HCT116 (cell line): ENCODE results near the gene HOXB2. TPM values are rescaled to one million over a fixed set of nuclear protein-coding genes. Genes with fewer than 3 reads are reported as not detected.

ENCODE experiments used
- ATAC-seq: fragments of 200-7000 bp; cut with Tn5 transposase; 2 replicates; pipeline ENCODE4 v1.9.1; 2020; ENCODE audit warnings: mild to moderate bottlenecking, moderate library complexity
- BruUV-seq: library from RNA; stranded (reverse); fragments of 400-500 nt; replicated peaks from 2 replicates; lab custom pipeline; 2021; lab: Mats Ljungman, UMichigan
- CTCF ChIA-PET: fragments of 300-600 bp; sonication (Branson Sonifier 250); formaldehyde crosslinking; loops from one replicate; lab custom pipeline; 2021; ENCODE audit warnings: antibody characterized with exemption; lab: Charles Lee
- POLR2A ChIA-PET: fragments of 300-600, 350-600 bp; sonication (Branson Sonifier 250); formaldehyde crosslinking; loops from one replicate; lab custom pipeline; 2021; ENCODE audit warnings: antibody characterized with exemption; lab: Charles Lee
- RAD21 ChIA-PET, 2 experiments: fragments of 300-600 bp; sonication (Branson Sonifier 250); formaldehyde crosslinking; loops; one replicate each; lab custom pipeline; 2023; ENCODE audit warnings: low total read pairs in 2 of 2; ENCODE audit not compliant: uncharacterized antibody in 2 of 2, unreplicated experiment in 2 of 2, low non-redundant PET in 1 of 2; lab: Charles Lee
- DNase-seq: peaks from one replicate; pipeline ENCODE4 v3.0.0-alpha.2; 2010; ENCODE audit warnings: low read depth, low spot score
- H2AFZ ChIP-seq: fragments of 200-600 bp; shearing (Covaris generic), sonication (generic); 2 replicates; pipeline ENCODE4 v1.6.1; 2017; ENCODE audit warnings: low read depth, mixed run types, mixed read lengths, antibody characterized with exemption, low read length; ENCODE audit not compliant: poor library complexity, severe bottlenecking
- H3K27ac ChIP-seq: 2 replicates; pipeline ENCODE4 v1.5.1; 2012; ENCODE audit warnings: low read depth, low read length
- H3K27me3 ChIP-seq: fragments of 200-600 bp; sonication (generic); 2 replicates; pipeline ENCODE4 v1.6.1; 2016; ENCODE audit warnings: mixed run types, low read length, mixed read lengths; ENCODE audit not compliant: insufficient read depth
- H3K36me3 ChIP-seq, 2 experiments: fragments of 200-500 bp in 1 of 2; fragments of 200-600 bp in 1 of 2; sonication (Bioruptor generic) in 1 of 2; sonication (generic) in 1 of 2; 2 replicates each; pipeline versions ENCODE4 v1.5.1 to v1.6.1; 2014 to 2016; ENCODE audit warnings: low read length in 2 of 2, inconsistent platforms in 1 of 2, mixed read lengths in 1 of 2, mixed run types in 1 of 2; ENCODE audit not compliant: insufficient read depth in 2 of 2, control insufficient read depth in 1 of 2
- H3K4me1 ChIP-seq, 2 experiments: fragments of 200-600 bp in 1 of 2; sonication (generic) in 1 of 2; 2 replicates each; pipeline versions ENCODE4 v1.5.1 to v1.6.1; 2012 to 2017; ENCODE audit warnings: low read length in 2 of 2, inconsistent platforms in 1 of 2, mild to moderate bottlenecking in 1 of 2, mixed read lengths in 1 of 2, mixed run types in 1 of 2, moderate library complexity in 1 of 2; ENCODE audit not compliant: insufficient read depth in 2 of 2, control insufficient read depth in 1 of 2
- H3K4me2 ChIP-seq: fragments of 200-600 bp; sonication (generic); 2 replicates; pipeline ENCODE4 v1.6.1; 2017; ENCODE audit warnings: mixed run types, low read length, mixed read lengths
- H3K4me3 ChIP-seq, 2 experiments: fragments of 200-600 bp in 1 of 2; sonication (generic) in 1 of 2; replicated peaks in 1 of 2; 2 replicates each; pipeline ENCODE4 v1.5.1; 2011 to 2016; ENCODE audit warnings: low read length in 2 of 2, control low read depth in 1 of 2, low read depth in 1 of 2, mild to moderate bottlenecking in 1 of 2, mixed read lengths in 1 of 2, mixed run types in 1 of 2
- H3K79me2 ChIP-seq: fragments of 200-600 bp; sonication (generic); 2 replicates; pipeline ENCODE4 v1.6.1; 2017; ENCODE audit warnings: mild to moderate bottlenecking, mixed run types, low read length, moderate library complexity, mixed read lengths; ENCODE audit not compliant: insufficient read depth
- H3K9ac ChIP-seq: fragments of 200-600 bp; sonication (generic); 2 replicates; pipeline ENCODE4 v1.6.1; 2016; ENCODE audit warnings: low read length, mixed read lengths
- H3K9me2 ChIP-seq: fragments of 200-600 bp; sonication (generic), shearing (Covaris generic); 2 replicates; pipeline ENCODE4 v1.6.1; 2017; ENCODE audit warnings: mixed run types, mild to moderate bottlenecking, moderate library complexity; ENCODE audit not compliant: insufficient read depth
- H3K9me3 ChIP-seq, 2 experiments: fragments of 200-500 bp in 1 of 2; fragments of 200-600 bp in 1 of 2; sonication (Bioruptor generic) in 1 of 2; sonication (generic) in 1 of 2; 2 replicates each; pipeline ENCODE4 v1.6.1; 2014 to 2017; ENCODE audit warnings: low read length in 2 of 2, mixed read lengths in 2 of 2, inconsistent platforms in 1 of 2, low read depth in 1 of 2, mild to moderate bottlenecking in 1 of 2, mixed run types in 1 of 2, moderate library complexity in 1 of 2; ENCODE audit not compliant: control insufficient read depth in 1 of 2, insufficient read depth in 1 of 2
- H4K20me1 ChIP-seq: fragments of 200-600 bp; sonication (generic), shearing (Covaris generic); 2 replicates; pipeline ENCODE4 v1.6.1; 2017; ENCODE audit warnings: mixed run types, mild to moderate bottlenecking, moderate library complexity; ENCODE audit not compliant: insufficient read depth
- CEBPB ChIP-seq: IDR thresholded peaks from 2 replicates; pipeline ENCODE4 v1.6.1; 2012; ENCODE audit warnings: low read depth
- CTCF ChIP-seq, 3 experiments: fragments of 200-600 bp in 1 of 3; sonication (generic) in 1 of 3; IDR thresholded peaks in 2 of 3; conservative IDR thresholded peaks in 1 of 3; 2 replicates each; pipeline ENCODE4 v1.5.1; 2012 to 2017; ENCODE audit warnings: low read depth in 2 of 3, low read length in 2 of 3, antibody characterized with exemption in 1 of 3, borderline replicate concordance in 1 of 3, control low read depth in 1 of 3, mild to moderate bottlenecking in 1 of 3, mixed read lengths in 1 of 3, mixed run types in 1 of 3, moderate library complexity in 1 of 3; ENCODE audit not compliant: insufficient read depth in 1 of 3
- EGR1 ChIP-seq: IDR thresholded peaks from 2 replicates; pipeline ENCODE4 v1.6.1; 2012; ENCODE audit warnings: low read depth
- ELF1 ChIP-seq: IDR thresholded peaks from 2 replicates; pipeline ENCODE4 v1.6.1; 2012; ENCODE audit warnings: low read depth, borderline replicate concordance
- EZH2 ChIP-seq: fragments of 200-600 bp; sonication (generic); IDR thresholded peaks from 2 replicates; pipeline ENCODE4 v1.6.1; 2017; ENCODE audit warnings: antibody characterized with exemption, mixed run types
- JUND ChIP-seq: IDR thresholded peaks from 2 replicates; pipeline ENCODE4 v1.6.1; 2012
- MAX ChIP-seq: IDR thresholded peaks from 2 replicates; pipeline ENCODE4 v1.6.1; 2012
- POLR2A ChIP-seq: IDR thresholded peaks from 2 replicates; pipeline ENCODE4 v1.7.0; 2011; ENCODE audit warnings: borderline replicate concordance; ENCODE audit not compliant: insufficient read depth, insufficient read length; ENCODE audit errors: extremely low read depth
- POLR2AphosphoS5 ChIP-seq: IDR thresholded peaks from 2 replicates; pipeline ENCODE4 v1.6.1; 2011; ENCODE audit warnings: mild to moderate bottlenecking, low read depth, low read length, moderate library complexity
- RAD21 ChIP-seq: IDR thresholded peaks from 2 replicates; pipeline ENCODE4 v1.6.1; 2012; ENCODE audit warnings: low read depth, mild to moderate bottlenecking
- SRF ChIP-seq: IDR thresholded peaks from 2 replicates; pipeline ENCODE4 v1.6.1; 2012; ENCODE audit warnings: low read depth
- TCF7L2 ChIP-seq: IDR thresholded peaks from 2 replicates; pipeline ENCODE4 v1.7.0; 2011; ENCODE audit warnings: borderline replicate concordance, inconsistent platforms; ENCODE audit not compliant: insufficient read depth, insufficient read length; ENCODE audit errors: extremely low read depth
- YY1 ChIP-seq: IDR thresholded peaks from 2 replicates; pipeline ENCODE4 v1.6.1; 2011; ENCODE audit warnings: low read length, low read depth, moderate library complexity, mild to moderate bottlenecking; ENCODE audit not compliant: insufficient replicate concordance; ENCODE audit errors: extremely low read depth
- ZBTB33 ChIP-seq: IDR thresholded peaks from 2 replicates; pipeline ENCODE4 v1.6.1; 2011; ENCODE audit warnings: mild to moderate bottlenecking, low read length, moderate library complexity; ENCODE audit not compliant: insufficient replicate concordance; ENCODE audit errors: extremely low read depth
- ZFX ChIP-seq: fragments of 450-650 bp; IDR thresholded peaks from 2 replicates; pipeline ENCODE4 v1.6.1; 2017
- intact Hi-C: fragments of 100-400 bp; cut with micrococcal nuclease; formaldehyde crosslinking; loops from 2 replicates; pipeline ENCODE4 v1.10.0; 2022
- total RNA-seq: library from RNA; stranded (reverse); gene quantifications from one replicate; pipeline ENCODE4 v1.2.1, GENCODE V29; 2021; ENCODE audit not compliant: unreplicated experiment

HOXB2 gene
- total RNA-seq, 1 experiment from 2014 or later: 2.0 TPM

GRCh38 chr17:48592577-48592976 lies 47.7 kb upstream of the HOXB2 start:
- Histone ChIP-seq H3K9me3 (no peaks in the 10 kb centered on the region), H3K36me3 (peaks cover 16 to 30% of the 10 kb centered on the region in 2 experiments; a peak in 3 of 4 replicates), H3K4me3 (no peak overlapping the region), H2AFZ (no peak overlapping the region), H3K9ac (no peak overlapping the region), H3K4me1 (peaks cover 1 to 21% of the 10 kb centered on the region in 2 experiments; a peak in 3 of 4 replicates), H3K79me2 (peaks cover 58% of the 10 kb centered on the region), H3K9me2 (no peaks in the 10 kb centered on the region), H3K4me2 (no peak overlapping the region), H4K20me1 (no peaks in the 10 kb centered on the region), H3K27ac (no peak overlapping the region), H3K27me3 (no peaks in the 10 kb centered on the region)
- DNase-seq (no peak), ATAC-seq (no peak)
- ChIA-PET RAD21 (no interaction called here), POLR2A (no interaction called here), CTCF (interaction anchor here (1.0 to 2.2 kb wide), 4 partner anchors 20 to 330 kb away, joined by 5 to 9 read pairs (median 5); no protein-coding TSS in a partner anchor)
- intact Hi-C loops: no loop called here
- no TSS peak for BruUV-seq
- TF ChIP-seq CEBPB (no peak), YY1 (no peak), ELF1 (no peak), MAX (no peak), SRF (no peak), CTCF (IDR thresholded peaks at IDR 0.05 in 2 of 3, conservative IDR thresholded peaks at IDR 0.05 in 1 of 3; ENCODE audit: borderline replicate concordance in 1 of 3, insufficient read depth in 1 of 3, low read depth in 2 of 3, low read length in 2 of 3) (no peak), JUND (no peak), EZH2 (no peak), RAD21 (no peak), ZBTB33 (no peak), POLR2AphosphoS5 (no peak), EGR1 (no peak), POLR2A (no peak), TCF7L2 (no peak), ZFX (no peak)
